ENCODE results near the gene AHI1.

Gene AHI1

GRCh38 chr6:135497412-135498184 lies at the start of gene AHI1:
AHI1 (minus strand) TSS chr6:135497740; CDS start chr6:135492237, 5,503 bp downstream.
- DNase-seq (ENCODE audit: low read depth) = peak; percentile 90

GRCh38 chr6:135546680-135547418 lies 49.3 kb upstream of the AHI1 start:
- DNase-seq (ENCODE audit: low read depth) = no peak

- no peak for DNase-seq (ENCODE audit: low read depth)
Measured at GRCh38 chr6:135546206-135546605, 48.7 kb upstream of the AHI1 start.

- no peak for DNase-seq (ENCODE audit: low read depth)
Measured at GRCh38 chr6:135540207-135540840, 42.8 kb upstream of the AHI1 start.

GRCh38 chr6:135537741-135538301 lies 40.3 kb upstream of the AHI1 start:
- DNase-seq (ENCODE audit: low read depth) = peak; percentile 35

GRCh38 chr6:135535989-135536414 lies 38.5 kb upstream of the AHI1 start:
- DNase-seq (ENCODE audit: low read depth) = no peak

GRCh38 chr6:135534773-135535380 lies 37.3 kb upstream of the AHI1 start:
- DNase-seq (ENCODE audit: low read depth) = no peak

GRCh38 chr6:135532559-135532958 lies 35.0 kb upstream of the AHI1 start:
- no peak for DNase-seq (ENCODE audit: low read depth)

GRCh38 chr6:135531954-135532490 lies 34.5 kb upstream of the AHI1 start:
- no peak for DNase-seq (ENCODE audit: low read depth)

GRCh38 chr6:135530113-135530512 lies 32.6 kb upstream of the AHI1 start:
- DNase-seq (ENCODE audit: low read depth) = no peak

GRCh38 chr6:135527960-135528249 lies 30.4 kb upstream of the AHI1 start:
- no peak for DNase-seq (ENCODE audit: low read depth)

GRCh38 chr6:135527116-135527959 lies 29.8 kb upstream of the AHI1 start:
- DNase-seq (ENCODE audit: low read depth) = no peak

- DNase-seq (ENCODE audit: low read depth) = no peak
Measured at GRCh38 chr6:135525594-135525993, 28.1 kb upstream of the AHI1 start.

- DNase-seq (ENCODE audit: low read depth) = no peak
Measured at GRCh38 chr6:135522965-135523692, 25.6 kb upstream of the AHI1 start.

- no peak for DNase-seq (ENCODE audit: low read depth)
Measured at GRCh38 chr6:135521431-135521830, 23.9 kb upstream of the AHI1 start.

GRCh38 chr6:135520781-135521180 lies 23.2 kb upstream of the AHI1 start:
- DNase-seq (ENCODE audit: low read depth) = no peak

GRCh38 chr6:135519348-135519747 lies 21.8 kb upstream of the AHI1 start:
- DNase-seq (ENCODE audit: low read depth) = no peak

GRCh38 chr6:135517527-135517926 lies 20.0 kb upstream of the AHI1 start:
- DNase-seq (ENCODE audit: low read depth) = no peak

GRCh38 chr6:135514706-135515105 lies 17.2 kb upstream of the AHI1 start:
- DNase-seq (ENCODE audit: low read depth) = no peak

- DNase-seq (ENCODE audit: low read depth) = no peak
Measured at GRCh38 chr6:135506270-135506997, 8.9 kb upstream of the AHI1 start.
